Measurements from ENCODE around the gene NFASC.

NFASC gene

GRCh38 chr1:204927673-204928641 lies 57.3 kb downstream of the NFASC start:
- no peak for DNase-seq (ENCODE audit: low read depth in 1 of 2, low spot score in 1 of 2)

- DNase-seq (ENCODE audit: low read depth in 1 of 2, low spot score in 1 of 2) = no peak
Observed at GRCh38 chr1:204928671-204929486, 58.2 kb downstream of the NFASC start.

- DNase-seq (ENCODE audit: low read depth in 1 of 2, low spot score in 1 of 2) = no peak
Observed at GRCh38 chr1:204929487-204930154, 59.0 kb downstream of the NFASC start.

- no peak for DNase-seq (ENCODE audit: low read depth in 1 of 2, low spot score in 1 of 2)
Observed at GRCh38 chr1:204930155-204930523, 59.5 kb downstream of the NFASC start.

GRCh38 chr1:204931313-204931712 lies 60.7 kb downstream of the NFASC start:
- DNase-seq (ENCODE audit: low read depth in 1 of 2, low spot score in 1 of 2) = no peak

- DNase-seq (ENCODE audit: low read depth in 1 of 2, low spot score in 1 of 2) = no peak
Observed at GRCh38 chr1:204931768-204932572, 61.3 kb downstream of the NFASC start.

- no peak for DNase-seq (ENCODE audit: low read depth in 1 of 2, low spot score in 1 of 2)
Observed at GRCh38 chr1:204932573-204932909, 61.9 kb downstream of the NFASC start.

GRCh38 chr1:204935155-204935554 lies 64.5 kb downstream of the NFASC start:
- no peak for DNase-seq (ENCODE audit: low read depth in 1 of 2, low spot score in 1 of 2)

GRCh38 chr1:204936765-204937164 lies 66.1 kb downstream of the NFASC start:
- no peak for DNase-seq (ENCODE audit: low read depth in 1 of 2, low spot score in 1 of 2)

GRCh38 chr1:204937901-204938300 lies 67.2 kb downstream of the NFASC start:
- DNase-seq (ENCODE audit: low read depth in 1 of 2, low spot score in 1 of 2) = no peak

- no peak for DNase-seq (ENCODE audit: low read depth in 1 of 2, low spot score in 1 of 2)
Observed at GRCh38 chr1:204940591-204940990, 69.9 kb downstream of the NFASC start.

GRCh38 chr1:204941421-204942338 lies 71.0 kb downstream of the NFASC start:
- peak in 1 of 2 donors; percentile 10 for DNase-seq (ENCODE audit: low read depth in 1 of 2, low spot score in 1 of 2)

GRCh38 chr1:204943495-204943894 lies 72.8 kb downstream of the NFASC start:
- DNase-seq (ENCODE audit: low read depth in 1 of 2, low spot score in 1 of 2) = no peak

- DNase-seq (ENCODE audit: low read depth in 1 of 2, low spot score in 1 of 2) = no peak
Observed at GRCh38 chr1:204944662-204945061, 74.0 kb downstream of the NFASC start.

GRCh38 chr1:204945565-204945977 lies 74.9 kb downstream of the NFASC start:
- no peak for DNase-seq (ENCODE audit: low read depth in 1 of 2, low spot score in 1 of 2)

GRCh38 chr1:204946640-204947039 lies 76.0 kb downstream of the NFASC start:
- DNase-seq (ENCODE audit: low read depth in 1 of 2, low spot score in 1 of 2) = no peak

- no peak for DNase-seq (ENCODE audit: low read depth in 1 of 2, low spot score in 1 of 2)
Observed at GRCh38 chr1:204947338-204947737, 76.7 kb downstream of the NFASC start.

- no peak for DNase-seq (ENCODE audit: low read depth in 1 of 2, low spot score in 1 of 2)
Observed at GRCh38 chr1:204947747-204948146, 77.1 kb downstream of the NFASC start.

- no peak for DNase-seq (ENCODE audit: low read depth in 1 of 2, low spot score in 1 of 2)
Observed at GRCh38 chr1:204950353-204951001, 79.8 kb downstream of the NFASC start.

Data from activated T-helper 1 cell treated with anti-CD3 and anti-CD28 coated beads, Interleukin-2, amount 50 U/mL, for 16 hours (primary cell).